Mesodermal cell (in vitro differentiated cells): ENCODE measurements around the gene POU6F2.
"Not testable (repeated sequence)": the region's sequence is repeated elsewhere in the genome, so short reads cannot be mapped to it uniquely, and the experiment has no call there.

Experiments
- H3K27ac ChIP-seq: 2 replicates; pipeline ENCODE4 v1.7.0; 2013; ENCODE audit warnings: mild to moderate bottlenecking, low read depth, low read length, moderate library complexity; ENCODE audit not compliant: severe bottlenecking
- H3K36me3 ChIP-seq: 2 replicates; pipeline ENCODE4 v1.7.1; 2013; ENCODE audit warnings: mild to moderate bottlenecking, low read length, moderate library complexity; ENCODE audit not compliant: control insufficient read depth, insufficient read depth
- H3K4me1 ChIP-seq: one replicate; pipeline ENCODE4 v1.7.1; 2013; ENCODE audit warnings: mild to moderate bottlenecking, low read length; ENCODE audit not compliant: insufficient read depth, control insufficient read depth, poor library complexity, severe bottlenecking
- H3K4me3 ChIP-seq: 2 replicates; pipeline ENCODE4 v1.7.0; 2013; ENCODE audit warnings: low read length, control low read depth, mild to moderate bottlenecking; ENCODE audit not compliant: insufficient read depth, poor library complexity, severe bottlenecking; ENCODE audit errors: extremely low read depth
- H3K9me3 ChIP-seq: 2 replicates; pipeline ENCODE4 v1.7.1; 2013; ENCODE audit warnings: mild to moderate bottlenecking, low read length, moderate library complexity; ENCODE audit not compliant: control insufficient read depth
- WGBS, 2 experiments: methylation state at CpG; one replicate each; pipeline ENCODE4 v1.1.5; 2013; ENCODE audit warnings: missing lambda C conversion rate in 2 of 2; ENCODE audit not compliant: insufficient coverage in 2 of 2; 5-methylcytosine and 5-hydroxymethylcytosine counted together

Gene POU6F2

GRCh38 chr7:39367451-39367850 lies 389.7 kb downstream of the POU6F2 start:
- Histone ChIP-seq H3K27ac (no peak overlapping the region), H3K9me3 (no peaks in the 10 kb centered on the region), H3K4me3 (no peak overlapping the region), H3K4me1 (no peaks in the 10 kb centered on the region), H3K36me3 (no peaks in the 10 kb centered on the region)
- WGBS, 2 experiments = 71% methylated on average over 1 of the region's 3 CpGs; no CpG with 5 or more reads in 1 of the 2 experiments

GRCh38 chr7:39367943-39368342 lies 390.2 kb downstream of the POU6F2 start:
- no peaks in the 10 kb centered on the region for H3K9me3 ChIP-seq
- no peak overlapping the region for H3K27ac ChIP-seq
- no peak overlapping the region for H3K4me3 ChIP-seq
- no peaks in the 10 kb centered on the region for H3K36me3 ChIP-seq
- H3K4me1 ChIP-seq = no peaks in the 10 kb centered on the region
- 60 to 100% methylated on average over 1 of the region's 2 CpGs for WGBS, 2 experiments

- Histone ChIP-seq H3K36me3 (no peaks in the 10 kb centered on the region), H3K4me3 (no peak overlapping the region), H3K4me1 (no peaks in the 10 kb centered on the region), H3K27ac (no peak overlapping the region), H3K9me3 (no peaks in the 10 kb centered on the region)
- WGBS, 2 experiments = 83% methylated on average over 1 of the region's 1 CpG; no CpG with 5 or more reads in 1 of the 2 experiments
Observed at GRCh38 chr7:39372383-39372782, 394.7 kb downstream of the POU6F2 start.

GRCh38 chr7:39374436-39375040 lies 396.8 kb downstream of the POU6F2 start:
- no peaks in the 10 kb centered on the region for H3K4me1 ChIP-seq
- H3K9me3 ChIP-seq = no peaks in the 10 kb centered on the region
- H3K4me3 ChIP-seq = no peak overlapping the region
- 90 to 96% methylated on average over 4 of the region's 5 CpGs for WGBS, 2 experiments
- H3K36me3 ChIP-seq = no peaks in the 10 kb centered on the region
- no peak overlapping the region for H3K27ac ChIP-seq

- Histone ChIP-seq H3K36me3 (no peaks in the 10 kb centered on the region), H3K4me3 (no peak overlapping the region), H3K4me1 (no peaks in the 10 kb centered on the region), H3K27ac (no peak overlapping the region), H3K9me3 (no peaks in the 10 kb centered on the region)
- WGBS, 2 experiments = 83 to 92% methylated on average over 5 to 6 of the region's 9 CpGs
Observed at GRCh38 chr7:39375047-39375873, 397.6 kb downstream of the POU6F2 start.

- H3K36me3 ChIP-seq = no peaks in the 10 kb centered on the region
- H3K9me3 ChIP-seq = no peaks in the 10 kb centered on the region
- H3K27ac ChIP-seq = no peak overlapping the region
- no peaks in the 10 kb centered on the region for H3K4me1 ChIP-seq
- H3K4me3 ChIP-seq = no peak overlapping the region
Observed at GRCh38 chr7:39375874-39376190, 398.1 kb downstream of the POU6F2 start.

GRCh38 chr7:39376881-39377280 lies 399.2 kb downstream of the POU6F2 start:
- H3K27ac ChIP-seq, H3K9me3 ChIP-seq, H3K4me3 ChIP-seq, H3K36me3 ChIP-seq, H3K4me1 ChIP-seq: not testable (repeated sequence)
- 94 to 96% methylated on average over 4 of the region's 5 CpGs for WGBS, 2 experiments

- H3K4me3 ChIP-seq = no peak overlapping the region
- no peaks in the 10 kb centered on the region for H3K4me1 ChIP-seq
- H3K27ac ChIP-seq = no peak overlapping the region
- H3K9me3 ChIP-seq = no peaks in the 10 kb centered on the region
- no peaks in the 10 kb centered on the region for H3K36me3 ChIP-seq
- WGBS, 2 experiments = 92 to 95% methylated on average over 3 to 4 of the region's 5 CpGs
Observed at GRCh38 chr7:39379416-39379815, 401.7 kb downstream of the POU6F2 start.

- no peaks in the 10 kb centered on the region for H3K9me3 ChIP-seq
Observed at GRCh38 chr7:39383136-39383535, 405.4 kb downstream of the POU6F2 start.

GRCh38 chr7:39384386-39384785 lies 406.7 kb downstream of the POU6F2 start:
- WGBS, 2 experiments = 100% methylated on average over 2 of the region's 2 CpGs; no CpG with 5 or more reads in 1 of the 2 experiments
- H3K9me3 ChIP-seq = no peaks in the 10 kb centered on the region
- no peak overlapping the region for H3K27ac ChIP-seq
- H3K36me3 ChIP-seq = no peaks in the 10 kb centered on the region
- H3K4me1 ChIP-seq = no peaks in the 10 kb centered on the region
- H3K4me3 ChIP-seq = no peak overlapping the region

More at GRCh38 chr7:39383136-39383535, 405.4 kb downstream of the POU6F2 start:
- Histone ChIP-seq H3K4me1 (no peaks in the 10 kb centered on the region), H3K36me3 (no peaks in the 10 kb centered on the region), H3K4me3 (no peak overlapping the region), H3K27ac (no peak overlapping the region)
- WGBS, 2 experiments = no CpG with 5 or more reads among the region's 1 CpG

GRCh38 chr7:39386718-39387117 lies 409.0 kb downstream of the POU6F2 start:
- Histone ChIP-seq H3K36me3 (no peaks in the 10 kb centered on the region), H3K4me1 (no peaks in the 10 kb centered on the region), H3K4me3 (no peak overlapping the region), H3K27ac (no peak overlapping the region), H3K9me3 (no peaks in the 10 kb centered on the region)
- 65 to 86% methylated on average over 2 to 4 of the region's 5 CpGs for WGBS, 2 experiments
